ENCODE results near the gene DPEP2. TPM values are rescaled to one million over a fixed set of nuclear protein-coding genes. Genes with fewer than 3 reads are reported as not detected.

Gene DPEP2
- total RNA-seq, 4 donors from 2014 or later: 0.26 to 0.38 TPM; not detected in 2

DNA sequence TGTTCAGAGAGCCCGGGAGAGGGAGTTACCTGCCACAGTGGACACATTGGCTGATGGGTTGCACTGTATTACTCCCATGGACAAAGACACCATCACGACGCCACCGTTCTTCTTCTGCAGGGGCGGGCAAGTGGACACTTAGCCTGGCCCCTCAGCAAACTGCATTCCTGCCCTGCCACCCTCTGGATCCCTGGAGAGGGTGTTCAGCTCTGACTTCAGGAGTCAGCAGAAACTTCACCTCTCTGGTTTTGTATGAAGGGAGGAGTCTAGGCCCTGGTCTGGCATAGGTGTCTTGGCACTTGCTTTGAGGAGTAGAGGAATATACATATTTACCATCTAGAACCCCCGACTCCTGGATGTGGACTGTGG lies 9.3 kb downstream of the DPEP2 start:
- H3K27me3 ChIP-seq: no peaks in the 10 kb centered on the region
- in situ Hi-C loops (cut with MboI; ENCODE audit: low sequenced_read_pairs in 4 of 4) (loop anchor here in 2 of 4 donors (5.0 to 10.0 kb wide), 2 partner anchors 55 to 57 kb away; no protein-coding TSS in a partner anchor), intact Hi-C loops (cut with DNase I; ENCODE audit: low total_unique reads) (no loop called here)
- no peaks in the 10 kb centered on the region for H3K9me3 ChIP-seq
- peak in 1 of 2 donors; percentile 40 for DNase-seq
- TF ChIP-seq POLR2A (IDR thresholded peaks at IDR 0.05): no peak
- TF ChIP-seq, protein P1, sequence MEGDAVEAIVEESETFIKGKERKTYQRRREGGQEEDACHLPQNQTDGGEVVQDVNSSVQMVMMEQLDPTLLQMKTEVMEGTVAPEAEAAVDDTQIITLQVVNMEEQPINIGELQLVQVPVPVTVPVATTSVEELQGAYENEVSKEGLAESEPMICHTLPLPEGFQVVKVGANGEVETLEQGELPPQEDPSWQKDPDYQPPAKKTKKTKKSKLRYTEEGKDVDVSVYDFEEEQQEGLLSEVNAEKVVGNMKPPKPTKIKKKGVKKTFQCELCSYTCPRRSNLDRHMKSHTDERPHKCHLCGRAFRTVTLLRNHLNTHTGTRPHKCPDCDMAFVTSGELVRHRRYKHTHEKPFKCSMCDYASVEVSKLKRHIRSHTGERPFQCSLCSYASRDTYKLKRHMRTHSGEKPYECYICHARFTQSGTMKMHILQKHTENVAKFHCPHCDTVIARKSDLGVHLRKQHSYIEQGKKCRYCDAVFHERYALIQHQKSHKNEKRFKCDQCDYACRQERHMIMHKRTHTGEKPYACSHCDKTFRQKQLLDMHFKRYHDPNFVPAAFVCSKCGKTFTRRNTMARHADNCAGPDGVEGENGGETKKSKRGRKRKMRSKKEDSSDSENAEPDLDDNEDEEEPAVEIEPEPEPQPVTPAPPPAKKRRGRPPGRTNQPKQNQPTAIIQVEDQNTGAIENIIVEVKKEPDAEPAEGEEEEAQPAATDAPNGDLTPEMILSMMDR (IDR thresholded peaks at IDR 0.05 in 4 of 5, conservative IDR thresholded peaks at IDR 0.05 in 1 of 5): peak in 1 of 5 experiments; percentile 9
- H3K4me1 ChIP-seq: peaks cover 51 to 67% of the 10 kb centered on the region in 2 donors
- peak overlapping the region; percentile 83 to 93 (median 92) for H3K27ac ChIP-seq
- no peaks in the 10 kb centered on the region for H3K36me3 ChIP-seq
- no peak for ATAC-seq
- no peak overlapping the region for H3K4me3 ChIP-seq

GRCh38 chr16:67989322-67990017 lies 9.8 kb downstream of the DPEP2 start:
- H3K4me3 ChIP-seq: no peak overlapping the region
- ATAC-seq (peak; percentile 63 to 75), DNase-seq (peak; percentile 59 to 77)
- no peaks in the 10 kb centered on the region for H3K9me3 ChIP-seq
- peak overlapping the region; percentile 83 to 93 (median 92) for H3K27ac ChIP-seq
- intact Hi-C loops (cut with DNase I; ENCODE audit: low total_unique reads) (loop anchor here (2.0 kb wide), 1 partner anchor 55 kb away; no protein-coding TSS in a partner anchor), in situ Hi-C loops (cut with MboI; ENCODE audit: low sequenced_read_pairs in 4 of 4) (loop anchor here in 2 of 4 donors (5.0 to 10.0 kb wide), 2 partner anchors 55 to 58 kb away; no protein-coding TSS in a partner anchor)
- no peaks in the 10 kb centered on the region for H3K36me3 ChIP-seq
- TF ChIP-seq, protein P1 (IDR thresholded peaks at IDR 0.05 in 4 of 5, conservative IDR thresholded peaks at IDR 0.05 in 1 of 5): no peak
- no peak for TF ChIP-seq POLR2A (IDR thresholded peaks at IDR 0.05)
- H3K4me1 ChIP-seq: peaks cover 56 to 72% of the 10 kb centered on the region in 2 donors
- H3K27me3 ChIP-seq: no peaks in the 10 kb centered on the region

GRCh38 chr16:67988675-67989074 lies 10.6 kb downstream of the DPEP2 start:
- intact Hi-C loops (cut with DNase I; ENCODE audit: low total_unique reads): loop anchor here (2.0 kb wide), 1 partner anchor 54 kb away; no protein-coding TSS in a partner anchor
- peaks cover 64 to 75% of the 10 kb centered on the region in 2 donors for H3K4me1 ChIP-seq
- in situ Hi-C loops (cut with MboI; ENCODE audit: low sequenced_read_pairs in 4 of 4): no loop called here

DNA sequence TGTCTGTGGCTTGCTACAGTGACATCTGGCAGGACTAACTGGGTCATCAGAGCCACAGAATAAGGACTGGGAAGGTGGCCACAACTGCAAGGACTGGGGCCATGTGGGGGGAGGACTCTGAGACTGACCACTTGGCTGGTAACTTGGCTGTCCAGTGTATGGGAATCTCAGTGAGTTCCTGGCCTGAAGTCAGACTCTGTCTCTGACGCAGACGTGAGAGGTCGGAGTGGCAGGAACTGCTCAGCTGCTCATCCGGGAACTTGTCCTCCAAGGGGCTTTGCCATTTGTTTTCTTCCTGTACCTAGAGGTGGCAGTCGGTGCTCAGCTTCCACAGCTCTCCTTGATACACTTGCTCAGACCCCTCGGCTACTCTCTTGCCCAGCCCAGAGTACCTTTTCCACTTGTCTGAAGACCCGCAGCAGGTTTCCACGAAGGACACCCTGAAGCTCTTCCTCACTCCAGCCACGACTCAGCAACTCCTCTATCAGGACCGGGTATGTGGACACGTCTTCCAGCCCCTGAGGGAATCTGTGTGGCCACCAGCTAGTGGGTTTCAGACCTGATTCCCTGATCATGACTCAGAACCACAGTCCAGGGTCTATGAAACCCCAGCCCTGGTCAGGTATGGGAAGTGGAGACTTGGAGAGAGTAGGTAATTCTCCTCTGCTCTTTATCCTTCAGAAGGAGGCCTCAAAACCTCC lies 11.7 kb downstream of the DPEP2 start:
- TF ChIP-seq POLR2A (IDR thresholded peaks at IDR 0.05): peak; percentile 53 to 62
- TF ChIP-seq, protein P1 (IDR thresholded peaks at IDR 0.05 in 4 of 5, conservative IDR thresholded peaks at IDR 0.05 in 1 of 5): no peak
- peak; percentile 78 to 80 for ATAC-seq
- in situ Hi-C loops (cut with MboI; ENCODE audit: low sequenced_read_pairs in 4 of 4): no loop called here
- peaks cover 64 to 65% of the 10 kb centered on the region in 2 donors for H3K4me1 ChIP-seq
- peak overlapping the region; percentile 10 to 49 (median 42) for H3K4me3 ChIP-seq
- H3K27me3 ChIP-seq: no peaks in the 10 kb centered on the region
- intact Hi-C loops (cut with DNase I; ENCODE audit: low total_unique reads): loop anchor here (1.0 to 2.0 kb wide), 3 partner anchors 21 to 94 kb away; partner anchors contain the start of gene PSKH1
- H3K9me3 ChIP-seq: no peaks in the 10 kb centered on the region
- H3K36me3 ChIP-seq: no peaks in the 10 kb centered on the region
- H3K27ac ChIP-seq: peak overlapping the region; percentile 83 to 93 (median 92)
- DNase-seq: peak; percentile 65 to 83

More at GRCh38 chr16:67988675-67989074, 10.6 kb downstream of the DPEP2 start:
- no peaks in the 10 kb centered on the region for H3K36me3 ChIP-seq
- H3K27me3 ChIP-seq: no peaks in the 10 kb centered on the region
- no peaks in the 10 kb centered on the region for H3K9me3 ChIP-seq
- H3K4me3 ChIP-seq: no peak overlapping the region
- no peak for DNase-seq
- TF ChIP-seq, protein P1 (IDR thresholded peaks at IDR 0.05 in 4 of 5, conservative IDR thresholded peaks at IDR 0.05 in 1 of 5): no peak
- no peak for TF ChIP-seq POLR2A (IDR thresholded peaks at IDR 0.05)
- ATAC-seq: no peak
- H3K27ac ChIP-seq: peak overlapping the region; percentile 83 to 93 (median 92)
